ENCODE results near the gene ZNF516. TPM values are rescaled to one million over a fixed set of nuclear protein-coding genes. Genes with fewer than 3 reads are reported as not detected.
A peak's percentile ranks its signal among the peaks of the same experiment; 100 is the strongest.

Gene ZNF516
- total RNA-seq, 1 donor from 2014 or later, result 14.8 TPM

GRCh38 chr18:76445275-76445674 lies 49.8 kb downstream of the ZNF516 start:
- H3K4me3 ChIP-seq (ENCODE audit: low read depth, low read length), result no peak overlapping the region
- peak; percentile 40 for DNase-seq (ENCODE audit: low read depth)
- TF ChIP-seq, protein P1, sequence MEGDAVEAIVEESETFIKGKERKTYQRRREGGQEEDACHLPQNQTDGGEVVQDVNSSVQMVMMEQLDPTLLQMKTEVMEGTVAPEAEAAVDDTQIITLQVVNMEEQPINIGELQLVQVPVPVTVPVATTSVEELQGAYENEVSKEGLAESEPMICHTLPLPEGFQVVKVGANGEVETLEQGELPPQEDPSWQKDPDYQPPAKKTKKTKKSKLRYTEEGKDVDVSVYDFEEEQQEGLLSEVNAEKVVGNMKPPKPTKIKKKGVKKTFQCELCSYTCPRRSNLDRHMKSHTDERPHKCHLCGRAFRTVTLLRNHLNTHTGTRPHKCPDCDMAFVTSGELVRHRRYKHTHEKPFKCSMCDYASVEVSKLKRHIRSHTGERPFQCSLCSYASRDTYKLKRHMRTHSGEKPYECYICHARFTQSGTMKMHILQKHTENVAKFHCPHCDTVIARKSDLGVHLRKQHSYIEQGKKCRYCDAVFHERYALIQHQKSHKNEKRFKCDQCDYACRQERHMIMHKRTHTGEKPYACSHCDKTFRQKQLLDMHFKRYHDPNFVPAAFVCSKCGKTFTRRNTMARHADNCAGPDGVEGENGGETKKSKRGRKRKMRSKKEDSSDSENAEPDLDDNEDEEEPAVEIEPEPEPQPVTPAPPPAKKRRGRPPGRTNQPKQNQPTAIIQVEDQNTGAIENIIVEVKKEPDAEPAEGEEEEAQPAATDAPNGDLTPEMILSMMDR (conservative IDR thresholded peaks at IDR 0.05; ENCODE audit: low read depth, low read length), result no peak

DNA sequence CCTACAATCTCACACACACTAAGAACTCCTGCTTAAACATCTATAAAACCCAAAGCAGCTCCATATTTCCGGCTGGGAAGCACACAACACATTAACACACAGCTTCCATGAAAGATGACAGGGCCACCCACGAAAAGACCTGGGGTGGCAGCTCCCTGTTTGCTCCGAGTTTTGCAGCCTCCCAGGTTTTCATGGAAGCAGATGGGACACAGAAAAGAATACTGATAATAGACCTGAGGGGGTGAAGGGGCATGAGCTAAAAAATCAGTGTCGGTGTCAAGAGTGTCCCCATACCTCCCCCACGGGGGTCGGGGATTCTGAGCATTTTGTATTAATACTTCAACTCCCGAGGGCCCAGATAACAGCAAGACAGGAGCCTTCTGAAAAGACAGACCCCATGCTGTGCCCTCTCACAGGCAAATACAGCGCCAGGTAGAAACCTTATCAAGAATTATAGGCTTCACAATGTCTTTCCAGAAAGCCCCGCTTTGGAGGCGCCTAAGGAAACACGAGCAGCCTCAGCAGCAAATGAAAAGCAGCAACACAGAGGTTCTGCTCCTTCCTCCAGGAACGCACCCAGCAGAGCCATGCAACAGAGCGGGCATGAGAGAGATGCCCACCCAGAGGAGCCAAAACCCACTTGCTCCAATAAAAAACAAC lies 50.5 kb downstream of the ZNF516 start:
- H3K4me3 ChIP-seq (ENCODE audit: low read depth, low read length), result no peak overlapping the region
- TF ChIP-seq, protein P1 (conservative IDR thresholded peaks at IDR 0.05; ENCODE audit: low read depth, low read length), result no peak
- DNase-seq (ENCODE audit: low read depth), result no peak

DNA sequence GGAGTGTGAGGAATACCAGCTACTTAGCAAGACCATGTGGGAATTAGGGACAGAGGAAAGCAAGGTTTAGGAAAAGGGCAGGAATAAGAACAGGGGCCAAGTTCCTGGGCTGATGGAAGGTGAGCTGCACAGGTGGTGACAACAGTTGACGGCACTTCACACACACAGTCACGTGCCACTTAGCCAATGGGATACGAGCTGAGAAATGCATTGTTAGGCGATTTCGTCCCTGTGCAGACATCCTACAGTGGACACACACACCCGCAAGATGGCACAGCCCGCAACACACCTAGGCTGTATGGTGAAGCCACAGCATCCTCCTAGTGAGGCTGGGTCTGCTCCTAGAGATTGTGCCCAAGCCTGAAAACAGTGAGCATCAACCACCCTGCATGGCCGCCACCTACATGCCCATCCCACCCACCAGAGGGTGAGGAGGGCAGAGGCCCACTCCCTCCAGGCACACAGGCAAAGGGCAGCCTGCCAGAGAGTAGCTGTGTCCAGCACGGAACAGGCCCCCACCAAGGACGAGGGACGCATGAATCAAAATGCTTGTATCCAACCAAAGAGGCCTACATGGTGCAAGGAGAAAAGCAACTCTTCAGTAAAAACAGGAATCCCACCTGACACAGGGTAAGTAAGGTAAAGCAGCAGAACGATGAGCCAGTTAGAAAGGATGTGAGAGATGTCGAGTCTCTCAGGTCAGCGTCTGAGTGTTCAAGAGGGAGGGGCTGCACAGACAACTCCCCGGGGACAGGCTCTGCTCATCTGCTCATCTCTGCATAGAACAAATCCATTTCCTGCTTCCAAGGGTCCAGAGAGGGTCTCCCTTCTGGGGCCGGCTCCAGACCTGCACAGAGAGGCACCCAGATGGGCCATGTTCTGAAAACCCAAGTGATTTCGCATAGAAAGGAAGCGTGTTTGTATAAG lies 51.3 kb downstream of the ZNF516 start:
- no peak overlapping the region for H3K4me3 ChIP-seq (ENCODE audit: low read depth, low read length)
- TF ChIP-seq, protein P1 (conservative IDR thresholded peaks at IDR 0.05; ENCODE audit: low read depth, low read length), result no peak
- DNase-seq (ENCODE audit: low read depth), result no peak

DNA sequence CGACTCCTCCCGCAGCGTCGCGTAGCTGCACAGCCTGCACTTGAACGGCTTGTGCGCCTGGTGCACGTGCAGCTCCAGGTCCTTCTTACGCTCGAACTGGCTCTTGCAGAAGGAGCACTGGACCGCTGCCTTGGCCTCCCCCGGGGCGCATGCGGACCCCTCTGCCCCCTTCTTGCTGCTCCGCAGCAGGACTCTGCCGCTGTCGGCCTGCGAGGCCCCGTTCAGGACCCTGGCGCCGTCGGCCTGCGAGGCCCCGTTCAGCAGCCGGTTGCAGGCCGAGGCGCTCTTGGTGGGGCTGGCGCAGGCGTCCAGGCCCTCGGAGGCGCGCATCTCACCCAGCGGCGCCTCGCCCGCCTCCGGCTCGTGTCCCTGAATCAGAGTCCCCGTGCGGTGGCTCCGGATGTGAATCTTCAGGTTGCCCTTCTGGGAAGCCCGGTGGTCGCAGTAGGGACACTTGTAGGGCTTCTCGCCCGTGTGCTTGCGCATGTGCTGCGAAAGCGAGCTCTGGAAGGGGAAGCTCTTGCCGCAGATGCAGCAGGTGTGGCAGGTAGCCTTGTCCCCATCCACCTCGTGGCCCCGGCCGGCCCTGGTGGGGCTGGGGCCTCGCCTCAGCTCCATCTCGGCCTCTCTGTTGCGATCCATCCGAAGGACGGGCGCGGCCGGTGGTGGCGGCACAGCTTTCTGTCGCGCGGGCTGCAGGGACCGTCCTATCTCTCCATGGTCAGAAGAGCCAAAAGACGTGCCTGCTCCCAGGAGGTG lies 52.5 kb downstream of the ZNF516 start:
- DNase-seq (ENCODE audit: low read depth), result no peak
- no peak overlapping the region for H3K4me3 ChIP-seq (ENCODE audit: low read depth, low read length)
- TF ChIP-seq, protein P1 (conservative IDR thresholded peaks at IDR 0.05; ENCODE audit: low read depth, low read length), result no peak

DNA sequence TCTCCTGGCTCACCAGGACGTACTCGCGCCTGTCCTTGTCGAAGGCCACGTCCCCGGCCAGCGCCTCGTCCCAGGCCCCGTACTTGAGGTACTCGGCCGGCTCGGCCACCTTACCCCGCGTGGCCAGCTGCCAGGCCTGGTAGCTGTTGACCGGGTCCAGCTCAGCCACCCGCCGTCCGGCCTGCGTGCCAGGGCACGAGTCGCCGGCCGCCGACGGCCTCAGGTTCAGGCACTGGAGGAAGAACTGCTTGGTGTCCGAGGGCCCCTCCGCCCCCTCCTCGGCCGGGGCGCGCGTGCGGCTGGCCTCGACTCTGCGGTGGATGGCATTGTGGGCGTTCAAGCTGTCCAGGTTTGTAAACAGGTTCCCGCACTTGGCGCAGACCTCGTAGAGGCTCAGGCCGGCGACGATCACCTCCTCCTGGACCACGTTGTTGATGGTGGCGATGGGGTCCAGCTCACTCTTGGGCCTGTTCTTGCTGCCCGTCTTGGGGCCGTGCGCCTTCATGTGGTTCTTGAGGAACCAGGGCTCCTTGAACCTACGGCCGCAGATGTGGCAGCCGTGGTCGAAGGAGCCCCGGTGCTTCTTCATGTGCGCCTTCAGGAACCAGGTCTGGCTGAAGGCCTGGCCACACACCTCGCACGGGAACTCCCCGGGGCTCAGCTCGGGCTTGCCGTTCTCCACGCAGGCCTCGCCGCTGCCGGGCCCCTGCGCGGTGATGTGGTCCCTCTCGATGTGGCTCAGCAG lies 53.2 kb downstream of the ZNF516 start:
- no peak for DNase-seq (ENCODE audit: low read depth)
- H3K4me3 ChIP-seq (ENCODE audit: low read depth, low read length), result no peak overlapping the region
- TF ChIP-seq, protein P1 (conservative IDR thresholded peaks at IDR 0.05; ENCODE audit: low read depth, low read length), result no peak

DNA sequence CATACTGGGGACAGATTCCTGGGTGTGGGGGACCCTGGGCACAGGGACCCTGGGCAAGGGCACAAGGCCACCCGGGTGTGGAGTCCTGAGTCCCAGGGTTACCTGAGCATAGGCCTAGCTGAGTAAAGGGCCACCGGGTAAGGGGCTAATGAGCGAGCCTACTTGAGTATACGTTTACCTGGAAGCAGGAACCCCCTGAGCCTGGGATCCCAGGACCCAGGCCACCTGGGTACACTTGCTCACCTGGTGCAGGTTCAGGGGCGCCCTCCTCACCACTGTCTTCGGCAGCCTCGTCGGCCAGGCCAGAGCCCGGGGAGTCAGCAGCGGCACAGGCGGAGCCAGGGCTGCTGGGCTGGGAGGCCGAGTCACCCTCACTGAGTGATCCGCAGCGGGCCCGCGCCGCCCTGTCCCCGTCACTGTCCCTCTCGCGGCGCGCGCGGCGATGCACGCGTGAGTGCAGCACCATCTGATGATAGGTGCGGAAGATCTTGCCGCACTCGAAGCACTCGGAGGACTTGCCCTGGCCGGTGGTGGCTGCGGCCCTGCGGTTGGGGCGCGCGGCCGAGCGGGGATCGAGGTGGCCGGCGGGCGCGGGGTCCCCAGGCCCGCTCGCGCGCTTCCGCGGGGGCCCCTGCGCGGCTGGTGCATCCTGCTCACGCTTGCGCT lies 53.9 kb downstream of the ZNF516 start:
- no peak for DNase-seq (ENCODE audit: low read depth)
- no peak overlapping the region for H3K4me3 ChIP-seq (ENCODE audit: low read depth, low read length)
- TF ChIP-seq, protein P1 (conservative IDR thresholded peaks at IDR 0.05; ENCODE audit: low read depth, low read length), result no peak
